Activated T-cell treated with anti-CD3 and anti-CD28 coated beads for 48 hours (primary cell): ENCODE measurements around the gene WHAMM.

Experiments
- DNase-seq: peaks from one replicate; pipeline ENCODE4 v3.0.0-alpha.2; 2020; ENCODE audit warnings: low read depth

Gene WHAMM

GRCh38 chr15:82870727-82871320 is 61.4 kb downstream of the WHAMM start:
- no peak for DNase-seq

- DNase-seq: no peak
These were observed 61.9 kb downstream of the WHAMM start for GRCh38 chr15:82871358-82871757.

DNA sequence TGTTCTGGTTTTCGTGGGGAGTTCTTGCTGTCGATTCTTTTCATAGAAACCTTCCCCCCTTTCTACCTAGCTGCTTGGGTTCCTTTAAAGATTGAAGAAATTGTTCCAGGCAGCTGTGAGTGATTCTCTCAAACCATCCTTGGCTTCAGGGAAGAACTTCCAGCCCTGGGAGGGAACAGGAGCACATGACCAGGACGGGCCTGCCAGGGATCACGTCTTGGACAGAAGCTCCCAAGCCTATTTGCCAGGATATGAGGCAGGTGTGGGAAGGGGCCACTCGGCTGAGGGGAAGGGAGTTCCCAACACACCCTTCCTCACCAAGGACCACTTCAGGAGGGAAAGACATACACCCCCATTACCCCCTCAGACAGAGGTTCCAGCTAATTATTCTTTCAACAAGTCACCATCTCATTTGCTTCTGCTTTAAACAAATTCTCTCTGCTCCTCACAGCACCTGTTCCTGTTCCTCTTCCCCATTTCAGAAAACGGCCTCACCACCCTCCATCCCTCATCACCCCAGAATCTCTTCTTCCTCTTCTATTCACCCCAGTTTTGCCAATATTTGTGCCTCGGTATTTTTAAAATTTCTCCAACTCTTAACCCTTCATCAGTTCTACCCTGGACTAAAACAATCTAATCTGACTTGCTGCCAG is 62.5 kb downstream of the WHAMM start:
- no peak for DNase-seq

GRCh38 chr15:82873000-82873680 is 63.7 kb downstream of the WHAMM start:
- no peak for DNase-seq

GRCh38 chr15:82874267-82874666 is 64.8 kb downstream of the WHAMM start:
- no peak for DNase-seq

GRCh38 chr15:82874961-82875360 is 65.5 kb downstream of the WHAMM start:
- no peak for DNase-seq

DNA sequence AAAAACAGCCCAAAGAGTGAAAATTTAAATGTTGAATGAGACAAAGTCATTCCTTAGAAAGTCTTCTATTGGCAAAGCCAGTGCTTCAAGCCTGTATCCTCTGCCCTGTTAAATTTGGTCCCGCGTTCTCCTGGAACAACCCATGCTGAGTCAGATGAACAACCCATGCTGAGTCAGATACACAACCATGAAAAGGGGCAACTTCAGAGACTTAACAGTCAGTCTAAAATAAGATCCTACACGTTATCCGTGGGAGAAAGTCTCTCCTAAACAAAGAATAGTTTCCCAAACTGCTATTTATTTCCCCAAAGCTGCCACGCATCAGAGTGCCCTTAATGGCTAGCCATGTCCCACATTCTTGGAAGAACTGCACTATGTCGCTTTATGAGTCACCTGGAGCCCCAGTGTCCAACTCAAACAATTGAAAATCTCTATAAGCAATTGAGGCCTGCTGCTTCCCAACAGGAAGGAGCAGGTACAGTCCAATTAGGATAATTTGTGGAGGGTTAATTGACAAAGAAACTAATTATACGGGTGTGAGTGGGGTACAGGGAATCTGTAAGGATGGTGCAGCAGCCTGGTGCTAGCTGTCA is 66.1 kb downstream of the WHAMM start:
- DNase-seq: no peak

GRCh38 chr15:82877825-82878224 is 68.4 kb downstream of the WHAMM start:
- no peak for DNase-seq

- no peak for DNase-seq
These were observed 68.9 kb downstream of the WHAMM start for GRCh38 chr15:82878325-82878724.

DNA sequence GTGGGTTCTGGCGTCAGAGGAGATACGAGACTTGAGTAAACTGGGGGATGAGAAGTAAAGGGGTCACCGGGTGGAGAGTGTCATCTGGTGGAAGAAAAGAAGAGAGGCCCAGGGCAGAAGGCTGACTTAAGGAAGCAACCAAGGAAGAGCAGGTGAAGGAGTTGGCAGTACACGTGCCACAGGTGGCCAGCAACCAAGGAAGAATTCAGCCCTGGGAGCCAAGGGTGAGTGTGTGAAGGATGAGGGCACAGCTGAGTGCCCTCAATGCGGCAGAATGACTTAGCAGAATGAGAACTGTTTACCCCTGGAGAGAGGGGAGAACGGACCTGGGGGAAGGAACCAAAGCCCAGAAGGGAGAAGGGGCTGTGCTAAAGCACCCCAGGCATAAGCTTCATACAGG is 71.3 kb downstream of the WHAMM start:
- DNase-seq: no peak

DNA sequence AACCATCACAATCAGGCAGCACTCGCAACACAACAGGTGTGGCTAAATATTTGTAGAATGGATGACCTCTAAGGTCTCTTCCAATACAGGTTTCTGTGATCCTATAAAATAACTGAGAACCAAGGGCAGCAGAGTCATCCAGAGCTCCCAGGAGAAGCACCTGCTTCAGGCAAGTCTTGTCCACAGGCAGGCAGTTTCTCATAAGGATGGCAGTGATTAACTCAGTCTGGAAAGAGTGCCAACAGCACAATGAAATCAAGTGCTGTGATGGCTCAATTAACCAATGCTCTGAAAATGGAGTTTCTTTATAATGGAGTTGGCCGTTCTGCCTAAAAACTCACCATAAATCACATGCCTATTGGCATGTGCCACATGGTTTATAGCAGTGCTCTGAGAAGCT is 72.3 kb downstream of the WHAMM start:
- DNase-seq: no peak

GRCh38 chr15:82882273-82882928 is 73.0 kb downstream of the WHAMM start:
- DNase-seq: no peak
